Immature natural killer cell (primary cell): ENCODE data around the gene MMP7. TPM values are rescaled to one million over a fixed set of nuclear protein-coding genes. Genes with fewer than 3 reads are reported as not detected.

Experiments used
- DNase-seq, 3 donors: peaks; one replicate each; pipeline ENCODE4 v3.0.0; 2022; ENCODE audit warnings: mixed read lengths in 1 of 3
- H3K27ac Mint-ChIP-seq, 6 donors: one replicate each; pipeline ENCODE4 v1.8.0; 2020; ENCODE audit warnings: mixed read lengths in 6 of 6, mild to moderate bottlenecking in 5 of 6, inconsistent platforms in 4 of 6, moderate library complexity in 3 of 6
- H3K27me3 Mint-ChIP-seq, 3 donors: one replicate each; pipeline ENCODE4 v1.8.0; 2020 to 2021; ENCODE audit warnings: low read depth in 3 of 3, mild to moderate bottlenecking in 3 of 3, mixed read lengths in 3 of 3, moderate library complexity in 3 of 3, inconsistent platforms in 1 of 3
- H3K36me3 Mint-ChIP-seq, 3 donors: one replicate each; pipeline ENCODE4 v1.8.0; 2020; ENCODE audit warnings: mixed read lengths in 3 of 3, inconsistent platforms in 2 of 3, mild to moderate bottlenecking in 2 of 3
- H3K4me1 Mint-ChIP-seq, 2 donors: one replicate each; pipeline ENCODE4 v1.8.0; 2020; ENCODE audit warnings: inconsistent platforms in 2 of 2, mild to moderate bottlenecking in 2 of 2, mixed read lengths in 2 of 2, moderate library complexity in 1 of 2
- H3K4me3 Mint-ChIP-seq, 5 donors: one replicate each; pipeline ENCODE4 v1.8.0; 2020; ENCODE audit warnings: mild to moderate bottlenecking in 5 of 5, mixed read lengths in 5 of 5, inconsistent platforms in 3 of 5, moderate library complexity in 3 of 5
- H3K9me3 Mint-ChIP-seq, 6 donors: one replicate each; pipeline ENCODE4 v1.8.0; 2020; ENCODE audit warnings: mild to moderate bottlenecking in 6 of 6, mixed read lengths in 6 of 6, inconsistent platforms in 4 of 6, moderate library complexity in 3 of 6
- polyA plus RNA-seq, 3 donors: library from polyadenylated mRNA; unstranded; fragments of 300-500 nt; fragmentation: Illumina TruSeq; gene quantifications; one replicate each; pipeline ENCODE4 v1.2.3, GENCODE V29; 2021

Gene MMP7
- polyA plus RNA-seq, 3 donors from 2014 or later, result not detected

- Mint-ChIP-seq H3K9me3 (no peaks in the 10 kb centered on the region), H3K27me3 (peaks cover 3 to 8% (median 6%) of the 10 kb centered on the region in 3 donors), H3K36me3 (no peaks in the 10 kb centered on the region), H3K4me3 (no peak overlapping the region), H3K27ac (no peak overlapping the region), H3K4me1 (no peaks in the 10 kb centered on the region)
- no peak for DNase-seq
These were observed 33.5 kb downstream of the MMP7 start for GRCh38 chr11:102497061-102497460.

- H3K36me3 Mint-ChIP-seq, result no peaks in the 10 kb centered on the region
- DNase-seq, result peak; percentile 59 to 70 (median 59)
- no peak overlapping the region for H3K4me3 Mint-ChIP-seq
- H3K27me3 Mint-ChIP-seq, result peaks cover 1 to 6% (median 4%) of the 10 kb centered on the region in 3 donors
- no peaks in the 10 kb centered on the region for H3K4me1 Mint-ChIP-seq
- H3K9me3 Mint-ChIP-seq, result no peaks in the 10 kb centered on the region
- peak overlapping the region in 1 of 6 donors; percentile 47 for H3K27ac Mint-ChIP-seq
These were observed 35.1 kb downstream of the MMP7 start for GRCh38 chr11:102495161-102496042.

GRCh38 chr11:102494216-102494615 lies 36.3 kb downstream of the MMP7 start:
- H3K27ac Mint-ChIP-seq, result no peak overlapping the region
- H3K4me1 Mint-ChIP-seq, result no peaks in the 10 kb centered on the region
- peaks cover 1 to 4% (median 3%) of the 10 kb centered on the region in 3 donors for H3K27me3 Mint-ChIP-seq
- H3K36me3 Mint-ChIP-seq, result no peaks in the 10 kb centered on the region
- no peak overlapping the region for H3K4me3 Mint-ChIP-seq
- H3K9me3 Mint-ChIP-seq, result no peaks in the 10 kb centered on the region
- no peak for DNase-seq

- Mint-ChIP-seq H3K27ac (no peak overlapping the region), H3K27me3 (peaks cover 1 to 3% (median 3%) of the 10 kb centered on the region in 3 donors), H3K4me3 (no peak overlapping the region), H3K9me3 (no peaks in the 10 kb centered on the region), H3K4me1 (no peaks in the 10 kb centered on the region), H3K36me3 (no peaks in the 10 kb centered on the region)
- no peak for DNase-seq
These were observed 37.0 kb downstream of the MMP7 start for GRCh38 chr11:102493524-102493923.

GRCh38 chr11:102491969-102492368 lies 38.6 kb downstream of the MMP7 start:
- no peaks in the 10 kb centered on the region for H3K9me3 Mint-ChIP-seq
- H3K27me3 Mint-ChIP-seq, result peaks cover 1 to 3% (median 1%) of the 10 kb centered on the region in 3 donors
- DNase-seq, result no peak
- H3K4me1 Mint-ChIP-seq, result no peaks in the 10 kb centered on the region
- no peak overlapping the region for H3K4me3 Mint-ChIP-seq
- H3K36me3 Mint-ChIP-seq, result no peaks in the 10 kb centered on the region
- no peak overlapping the region for H3K27ac Mint-ChIP-seq

GRCh38 chr11:102489186-102490145 lies 41.1 kb downstream of the MMP7 start:
- no peaks in the 10 kb centered on the region for H3K9me3 Mint-ChIP-seq
- H3K36me3 Mint-ChIP-seq, result no peaks in the 10 kb centered on the region
- H3K27me3 Mint-ChIP-seq, result peaks cover 0 to 4% (median under 1%) of the 10 kb centered on the region in 3 donors
- H3K4me1 Mint-ChIP-seq, result no peaks in the 10 kb centered on the region
- no peak for DNase-seq
- no peak overlapping the region for H3K27ac Mint-ChIP-seq
- H3K4me3 Mint-ChIP-seq, result no peak overlapping the region

- no peak for DNase-seq
- Mint-ChIP-seq H3K36me3 (no peaks in the 10 kb centered on the region), H3K9me3 (no peaks in the 10 kb centered on the region), H3K4me3 (no peak overlapping the region), H3K27me3 (peaks cover 0 to 5% (median 5%) of the 10 kb centered on the region in 3 donors), H3K27ac (no peak overlapping the region), H3K4me1 (no peaks in the 10 kb centered on the region)
These were observed 42.3 kb downstream of the MMP7 start for GRCh38 chr11:102488208-102488607.

GRCh38 chr11:102487214-102487613 lies 43.3 kb downstream of the MMP7 start:
- Mint-ChIP-seq H3K4me3 (no peak overlapping the region), H3K36me3 (no peaks in the 10 kb centered on the region), H3K4me1 (no peaks in the 10 kb centered on the region)

GRCh38 chr11:102486584-102486983 lies 44.0 kb downstream of the MMP7 start:
- Mint-ChIP-seq H3K9me3 (no peaks in the 10 kb centered on the region), H3K4me1 (no peaks in the 10 kb centered on the region), H3K27ac (no peak overlapping the region), H3K4me3 (no peak overlapping the region), H3K36me3 (no peaks in the 10 kb centered on the region), H3K27me3 (peaks cover 0 to 8% (median 5%) of the 10 kb centered on the region in 3 donors)
- DNase-seq, result no peak

More at GRCh38 chr11:102487214-102487613, 43.3 kb downstream of the MMP7 start:
- Mint-ChIP-seq H3K9me3 (no peaks in the 10 kb centered on the region), H3K27ac (no peak overlapping the region), H3K27me3 (peaks cover 0 to 8% (median 5%) of the 10 kb centered on the region in 3 donors)
- DNase-seq, result no peak

- H3K27me3 Mint-ChIP-seq, result peaks cover 0 to 8% (median 8%) of the 10 kb centered on the region in 3 donors
- no peaks in the 10 kb centered on the region for H3K9me3 Mint-ChIP-seq
- peaks cover 0 to 3% (median 0%) of the 10 kb centered on the region in 3 donors for H3K36me3 Mint-ChIP-seq
- H3K4me3 Mint-ChIP-seq, result no peak overlapping the region
- no peaks in the 10 kb centered on the region for H3K4me1 Mint-ChIP-seq
- no peak overlapping the region for H3K27ac Mint-ChIP-seq
- DNase-seq, result no peak
These were observed 45.3 kb downstream of the MMP7 start for GRCh38 chr11:102485095-102485722.

GRCh38 chr11:102482433-102482832 lies 48.1 kb downstream of the MMP7 start:
- Mint-ChIP-seq H3K27ac (no peak overlapping the region), H3K27me3 (peaks cover 2 to 11% (median 8%) of the 10 kb centered on the region in 3 donors), H3K4me3 (no peak overlapping the region), H3K4me1 (peaks cover 0 to 4% of the 10 kb centered on the region in 2 donors), H3K36me3 (peaks cover 0 to 3% (median 0%) of the 10 kb centered on the region in 3 donors), H3K9me3 (no peaks in the 10 kb centered on the region)
- DNase-seq, result no peak

GRCh38 chr11:102479733-102480132 lies 50.8 kb downstream of the MMP7 start:
- no peaks in the 10 kb centered on the region for H3K9me3 Mint-ChIP-seq
- peaks cover 2 to 11% (median 4%) of the 10 kb centered on the region in 3 donors for H3K27me3 Mint-ChIP-seq
- H3K36me3 Mint-ChIP-seq, result peaks cover 0 to 3% (median 0%) of the 10 kb centered on the region in 3 donors

GRCh38 chr11:102478673-102479299 lies 51.8 kb downstream of the MMP7 start:
- Mint-ChIP-seq H3K27ac (no peak overlapping the region), H3K9me3 (no peaks in the 10 kb centered on the region), H3K27me3 (peaks cover 2 to 8% (median 4%) of the 10 kb centered on the region in 3 donors), H3K4me3 (no peak overlapping the region), H3K36me3 (peaks cover 0 to 3% (median 0%) of the 10 kb centered on the region in 3 donors), H3K4me1 (peaks cover 10 to 14% of the 10 kb centered on the region in 2 donors)
- DNase-seq, result no peak

More at GRCh38 chr11:102479733-102480132, 50.8 kb downstream of the MMP7 start:
- Mint-ChIP-seq H3K4me3 (no peak overlapping the region), H3K27ac (no peak overlapping the region), H3K4me1 (peaks cover 10 to 14% of the 10 kb centered on the region in 2 donors)
- DNase-seq, result no peak
